PC-3 (cell line): ENCODE data around the gene F12. TPM values are rescaled to one million over a fixed set of nuclear protein-coding genes. Genes with fewer than 3 reads are reported as not detected.
A peak's percentile ranks its signal among the peaks of the same experiment; 100 is the strongest.

Experiments
- ATAC-seq: fragments of 200-7000 bp; cut with Tn5 transposase; 2 replicates; pipeline ENCODE4 v1.9.1; 2020; ENCODE audit warnings: mild to moderate bottlenecking, moderate library complexity
- BruUV-seq: library from RNA; stranded (reverse); fragments of 400-500 nt; replicated peaks from 2 replicates; lab custom pipeline; 2021; lab: Mats Ljungman, UMichigan
- CTCF ChIA-PET: fragments of 300-600 bp; sonication (Branson Sonifier 250); formaldehyde crosslinking; loops from one replicate; lab custom pipeline; 2022; ENCODE audit warnings: antibody characterized with exemption; lab: Charles Lee
- POLR2A ChIA-PET: fragments of 300-600 bp; sonication (Branson Sonifier 250); formaldehyde crosslinking; loops from one replicate; lab custom pipeline; 2022; ENCODE audit warnings: antibody characterized with exemption; ENCODE audit not compliant: unreplicated experiment; lab: Charles Lee
- DNase-seq: peaks from one replicate; pipeline ENCODE4 v3.0.0-alpha.2; 2015
- H2AFZ ChIP-seq: fragments of 300-600 bp; sonication (generic); 2 replicates; pipeline ENCODE4 v1.6.0; 2016; ENCODE audit warnings: antibody characterized with exemption, low read length
- H3F3A ChIP-seq: fragments of 300-600 bp; sonication (generic); one replicate; pipeline ENCODE4 v1.6.0; 2017; ENCODE audit warnings: antibody characterized with exemption, low read length, control low read depth, mild to moderate bottlenecking; ENCODE audit not compliant: unreplicated experiment
- H3K27ac ChIP-seq: fragments of 300-600 bp; sonication (generic); 2 replicates; pipeline ENCODE4 v1.5.1; 2016; ENCODE audit warnings: mild to moderate bottlenecking, low read length
- H3K27me3 ChIP-seq: fragments of 300-600 bp; sonication (generic); 2 replicates; pipeline ENCODE4 v1.6.1; 2016; ENCODE audit warnings: low read length, mixed read lengths
- H3K36me3 ChIP-seq: fragments of 300-600 bp; sonication (generic); 2 replicates; pipeline ENCODE4 v1.6.1; 2016; ENCODE audit warnings: low read depth, mixed run types, low read length, mixed read lengths
- H3K4me1 ChIP-seq: fragments of 300-600 bp; sonication (generic); 2 replicates; pipeline ENCODE4 v1.5.1; 2016; ENCODE audit warnings: low read length; ENCODE audit not compliant: insufficient read depth
- H3K4me2 ChIP-seq: fragments of 300-600 bp; sonication (generic); 2 replicates; pipeline ENCODE4 v1.6.0; 2016; ENCODE audit warnings: low read length
- H3K4me3 ChIP-seq: fragments of 300-600 bp; sonication (generic); 2 replicates; pipeline ENCODE4 v1.5.1; 2016; ENCODE audit warnings: mild to moderate bottlenecking, low read length, mixed read lengths
- H3K79me2 ChIP-seq: fragments of 300-600 bp; sonication (generic); 2 replicates; pipeline ENCODE4 v1.6.1; 2017; ENCODE audit warnings: low read length, mixed read lengths
- H3K9ac ChIP-seq: fragments of 300-600 bp; sonication (generic); 2 replicates; pipeline ENCODE4 v1.6.0; 2016; ENCODE audit warnings: mild to moderate bottlenecking, low read length
- H3K9me2 ChIP-seq: fragments of 300-600 bp; sonication (generic); replicated peaks from 2 replicates; pipeline ENCODE4 v1.6.1; 2016; ENCODE audit warnings: mixed run types, low read length, mixed read lengths
- H3K9me3 ChIP-seq: fragments of 300-600 bp; sonication (generic); 2 replicates; pipeline ENCODE4 v1.6.1; 2016; ENCODE audit warnings: low read length, mixed read lengths
- H4K20me1 ChIP-seq: fragments of 300-600 bp; sonication (generic); 2 replicates; pipeline ENCODE4 v1.6.1; 2016; ENCODE audit warnings: low read length, mixed read lengths
- CTCF ChIP-seq: fragments of 300-600 bp; sonication (generic); conservative IDR thresholded peaks from 2 replicates; pipeline ENCODE4 v1.5.1; 2017; ENCODE audit warnings: antibody characterized with exemption, low read depth, mild to moderate bottlenecking, low read length
- EZH2 ChIP-seq: fragments of 300-600 bp; sonication (generic); IDR thresholded peaks from one replicate; pipeline ENCODE4 v1.6.1; 2017; ENCODE audit warnings: antibody characterized with exemption, mild to moderate bottlenecking, low read length; ENCODE audit not compliant: unreplicated experiment
- EZH2phosphoT487 ChIP-seq: fragments of 300-600 bp; sonication (generic); IDR thresholded peaks from 2 replicates; pipeline ENCODE4 v1.6.1; 2018; ENCODE audit warnings: mild to moderate bottlenecking, antibody characterized with exemption, low read length, borderline replicate concordance
- intact Hi-C: fragments of 100-400 bp; cut with micrococcal nuclease; formaldehyde crosslinking; loops from 2 replicates; pipeline ENCODE4 v1.9.0; 2023
- total RNA-seq: library from RNA; depleted of rRNA; stranded (reverse); fragments of >200 nt; gene quantifications from 2 replicates; pipeline ENCODE4 v1.2.3, GENCODE V29; 2014

Gene F12
- total RNA-seq, 1 experiment from 2014 or later = 36.8 TPM

DNA sequence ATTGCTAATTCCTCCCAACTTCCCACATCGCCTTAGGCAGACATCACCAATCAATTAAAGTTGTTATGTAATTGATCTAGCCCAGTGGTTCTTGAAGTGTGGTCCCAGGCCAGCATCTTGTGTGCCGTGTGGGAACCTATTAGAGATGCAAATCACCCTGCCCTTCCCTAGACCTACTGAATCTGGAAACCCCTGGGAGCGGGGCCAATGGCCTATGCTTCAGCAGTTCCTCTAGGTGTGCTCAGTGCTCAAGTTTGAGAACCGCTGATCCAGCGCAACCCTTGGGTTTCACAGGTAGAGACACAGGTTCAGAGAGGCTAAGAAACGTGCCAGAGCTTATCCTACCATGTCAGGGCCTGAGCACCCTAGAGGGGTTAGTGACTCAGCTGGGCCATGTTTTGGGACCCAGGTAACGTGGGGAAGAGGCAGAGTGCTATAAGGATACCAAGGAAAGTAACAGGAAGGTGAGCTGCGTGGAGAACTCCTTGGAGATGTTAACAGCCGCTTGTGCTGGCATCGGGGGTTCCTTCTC lies 20.8 kb downstream of the F12 start:
- DNase-seq = no peak
- BruUV-seq = no TSS peak

GRCh38 chr5:177387405-177387804 lies 22.0 kb downstream of the F12 start:
- ChIA-PET CTCF (no interaction called here), POLR2A (no interaction called here)
- DNase-seq = no peak
- no peak overlapping the region for H3K27ac ChIP-seq
- H3K4me1 ChIP-seq = peaks cover 27% of the 10 kb centered on the region
- H3F3A ChIP-seq = no peaks in the 10 kb centered on the region
- H3K79me2 ChIP-seq = no peaks in the 10 kb centered on the region
- no peaks in the 10 kb centered on the region for H3K27me3 ChIP-seq
- no peak overlapping the region for H2AFZ ChIP-seq
- H3K36me3 ChIP-seq = no peaks in the 10 kb centered on the region
- no peak for ATAC-seq
- H4K20me1 ChIP-seq = no peaks in the 10 kb centered on the region
- no peak overlapping the region for H3K4me2 ChIP-seq
- H3K4me3 ChIP-seq = no peak overlapping the region
- H3K9me3 ChIP-seq = no peaks in the 10 kb centered on the region
- no peaks in the 10 kb centered on the region for H3K9me2 ChIP-seq
- BruUV-seq = no TSS peak
- no peak overlapping the region for H3K9ac ChIP-seq
- intact Hi-C loops = no loop called here
- TF ChIP-seq EZH2phosphoT487 (no peak), CTCF (no peak), EZH2 (no peak)

More for the DNA sequence above, 20.8 kb downstream of the F12 start:
- Histone ChIP-seq H4K20me1 (no peaks in the 10 kb centered on the region), H3K4me3 (peak overlapping the region; percentile 18; the same call in 1 of the 2 replicates), H3K27ac (peak overlapping the region; percentile 95), H3K79me2 (no peaks in the 10 kb centered on the region), H3K9me2 (no peaks in the 10 kb centered on the region), H3K9ac (peak overlapping the region; percentile 53), H3K36me3 (no peaks in the 10 kb centered on the region), H3K4me2 (peak overlapping the region; percentile 72), H3K9me3 (no peaks in the 10 kb centered on the region), H3K27me3 (no peaks in the 10 kb centered on the region), H2AFZ (no peak overlapping the region), H3K4me1 (peaks cover 27% of the 10 kb centered on the region), H3F3A (no peaks in the 10 kb centered on the region)
- ChIA-PET CTCF (interaction anchor here (0.8 to 2.3 kb wide), 5 partner anchors 14 to 64 kb away, joined by 3 to 35 read pairs (median 6); no protein-coding TSS in a partner anchor), POLR2A (no interaction called here)
- TF ChIP-seq EZH2 (no peak), CTCF (no peak), EZH2phosphoT487 (no peak)
- intact Hi-C loops = no loop called here
- ATAC-seq = no peak

GRCh38 chr5:177386542-177386941 lies 22.8 kb downstream of the F12 start:
- Histone ChIP-seq H3K4me2 (no peak overlapping the region), H3K36me3 (no peaks in the 10 kb centered on the region), H3K79me2 (no peaks in the 10 kb centered on the region), H4K20me1 (no peaks in the 10 kb centered on the region), H3K9me2 (no peaks in the 10 kb centered on the region), H3K9me3 (no peaks in the 10 kb centered on the region), H3K27me3 (no peaks in the 10 kb centered on the region), H3F3A (no peaks in the 10 kb centered on the region), H3K9ac (no peak overlapping the region), H3K4me1 (peaks cover 27% of the 10 kb centered on the region), H2AFZ (no peak overlapping the region), H3K27ac (no peak overlapping the region), H3K4me3 (no peak overlapping the region)
- intact Hi-C loops = no loop called here
- ChIA-PET CTCF (no interaction called here), POLR2A (no interaction called here)
- TF ChIP-seq CTCF = no peak
- BruUV-seq = no TSS peak
- DNase-seq = no peak
- no peak for ATAC-seq
